Gastrocnemius medialis (tissue), 4 donors: Measurements from ENCODE around the gene ZBTB7B. TPM values are rescaled to one million over a fixed set of nuclear protein-coding genes. Genes with fewer than 3 reads are reported as not detected.

ENCODE experiments used
- ATAC-seq, 2 donors: fragments of 150-250 bp; one replicate each; pipeline ENCODE4 v1.9.1; 2016
- DNase-seq, 2 donors: peaks; one replicate each; pipeline ENCODE4 v3.0.0-alpha.2; 2019
- H3K27ac ChIP-seq, 4 donors: fragments of 200-600 bp; sonication (generic); 1 replicate in 1 of 4; 2 replicates in 3 of 4; pipeline ENCODE4 v1.5.1; 2016 to 2018; ENCODE audit warnings: mild to moderate bottlenecking in 2 of 4, moderate library complexity in 1 of 4
- H3K27me3 ChIP-seq, 3 donors: fragments of 200-600 bp; sonication (generic) in 2 of 3; 1 replicate in 1 of 3; 2 replicates in 2 of 3; pipeline versions ENCODE4 v1.5.1 to v1.6.0; 2016 to 2019; ENCODE audit warnings: mild to moderate bottlenecking in 1 of 3, moderate library complexity in 1 of 3
- H3K36me3 ChIP-seq, 2 donors: fragments of 200-600 bp; sonication (generic) in 1 of 2; one replicate each; pipeline ENCODE4 v1.5.1; 2017 to 2018
- H3K4me1 ChIP-seq, 2 donors: fragments of 200-600 bp; sonication (generic) in 1 of 2; one replicate each; pipeline ENCODE4 v1.5.1; 2016 to 2017; ENCODE audit warnings: mild to moderate bottlenecking in 2 of 2
- H3K4me3 ChIP-seq, 4 donors: fragments of 200-600 bp; sonication (generic) in 3 of 4; 1 replicate in 1 of 4; 2 replicates in 3 of 4; pipeline ENCODE4 v1.5.1; 2016 to 2019; ENCODE audit warnings: mild to moderate bottlenecking in 2 of 4
- H3K9me3 ChIP-seq, 3 donors: fragments of 200-600 bp; sonication (generic) in 2 of 3; 1 replicate in 1 of 3; 2 replicates in 2 of 3; pipeline ENCODE4 v1.5.1; 2016 to 2019
- CTCF ChIP-seq, 5 experiments: fragments of 450-650 bp in 3 of 5; fragments of 200-600 bp in 2 of 5; sonication (generic) in 2 of 5; IDR thresholded peaks in 4 of 5; conservative IDR thresholded peaks in 1 of 5; 1 replicate in 4 of 5; 2 replicates in 1 of 5; pipeline ENCODE4 v1.5.1; 2016 to 2019; ENCODE audit warnings: antibody characterized with exemption in 5 of 5, mild to moderate bottlenecking in 3 of 5, moderate library complexity in 3 of 5
- POLR2A ChIP-seq, 2 donors: fragments of 450-650 bp; IDR thresholded peaks; one replicate each; pipeline ENCODE4 v1.6.1; 2017; ENCODE audit warnings: antibody characterized with exemption in 2 of 2, mild to moderate bottlenecking in 2 of 2, moderate library complexity in 2 of 2
- in situ Hi-C, 4 donors: fragments of 200-750 bp; cut with MboI; loops; one replicate each; pipeline versions ENCODE4 v1.15.0 to v1.8.0; 2017; ENCODE audit warnings: low sequenced_read_pairs in 4 of 4
- intact Hi-C: fragments of 100-400 bp; cut with DNase I; formaldehyde crosslinking; loops from one replicate; pipeline ENCODE4 v1.15.1; 2023; ENCODE audit warnings: low total_unique reads
- total RNA-seq, 4 donors: library from RNA; depleted of rRNA; stranded (reverse); fragments of >200 nt; gene quantifications; one replicate each; pipeline versions ENCODE4 v1.1.0 to v1.2.3, GENCODE V29; 2016

Gene ZBTB7B
- total RNA-seq, 4 donors from 2014 or later: 61.3 to 100 (median 73.1) TPM

GRCh38 chr1:155030243-155030795, 27.7 kb downstream of the ZBTB7B start:
- H3K4me1 ChIP-seq: no peaks in the 10 kb centered on the region
- TF ChIP-seq CTCF (IDR thresholded peaks at IDR 0.05 in 4 of 5, conservative IDR thresholded peaks at IDR 0.05 in 1 of 5) (no peak), POLR2A (IDR thresholded peaks at IDR 0.05) (no peak)
- no peak overlapping the region for H3K27ac ChIP-seq
- in situ Hi-C loops: no loop called here
- no peaks in the 10 kb centered on the region for H3K27me3 ChIP-seq
- H3K4me3 ChIP-seq: no peak overlapping the region
- ATAC-seq (no peak), DNase-seq (no peak)
- H3K9me3 ChIP-seq: no peaks in the 10 kb centered on the region
- no peaks in the 10 kb centered on the region for H3K36me3 ChIP-seq
- intact Hi-C loops: no loop called here

GRCh38 chr1:155030899-155031298, 28.3 kb downstream of the ZBTB7B start:
- intact Hi-C loops (no loop called here), in situ Hi-C loops (no loop called here)
- no peak for DNase-seq
- no peaks in the 10 kb centered on the region for H3K9me3 ChIP-seq
- TF ChIP-seq CTCF (IDR thresholded peaks at IDR 0.05 in 4 of 5, conservative IDR thresholded peaks at IDR 0.05 in 1 of 5) (no peak), POLR2A (IDR thresholded peaks at IDR 0.05) (no peak)
- no peaks in the 10 kb centered on the region for H3K27me3 ChIP-seq
- no peak overlapping the region for H3K27ac ChIP-seq
- no peak overlapping the region for H3K4me3 ChIP-seq
- no peaks in the 10 kb centered on the region for H3K36me3 ChIP-seq
- no peak for ATAC-seq
- H3K4me1 ChIP-seq: no peaks in the 10 kb centered on the region

GRCh38 chr1:155032886-155033285, 30.3 kb downstream of the ZBTB7B start:
- ATAC-seq (no peak), DNase-seq (no peak)
- Histone ChIP-seq H3K4me1 (no peaks in the 10 kb centered on the region), H3K27me3 (no peaks in the 10 kb centered on the region), H3K9me3 (no peaks in the 10 kb centered on the region), H3K4me3 (no peak overlapping the region), H3K27ac (no peak overlapping the region), H3K36me3 (no peaks in the 10 kb centered on the region)
- intact Hi-C loops: no loop called here
- in situ Hi-C loops: no loop called here
- no peak for TF ChIP-seq CTCF (IDR thresholded peaks at IDR 0.05 in 4 of 5, conservative IDR thresholded peaks at IDR 0.05 in 1 of 5)
- no peak for TF ChIP-seq POLR2A (IDR thresholded peaks at IDR 0.05)

- DNase-seq: no peak
- no peak within 1 kb of the TSS for H3K4me3 ChIP-seq
- peaks cover 0 to 2% of the 10 kb centered on the region in 2 donors for H3K4me1 ChIP-seq
- H3K9me3 ChIP-seq: no peaks in the 10 kb centered on the region
- no peaks in the 10 kb centered on the region for H3K27me3 ChIP-seq
- no peaks in the 10 kb centered on the region for H3K36me3 ChIP-seq
- intact Hi-C loops (no loop called here), in situ Hi-C loops (no loop called here)
- H3K27ac ChIP-seq: no peak within 1 kb of the TSS
- no peak for TF ChIP-seq POLR2A (IDR thresholded peaks at IDR 0.05)
- no peak for TF ChIP-seq CTCF (IDR thresholded peaks at IDR 0.05 in 4 of 5, conservative IDR thresholded peaks at IDR 0.05 in 1 of 5)
- ATAC-seq: no peak
Measured at GRCh38 chr1:155033524-155033923, 30.9 kb downstream of the ZBTB7B start, which contains the start of the genes DCST1 and DCST2. DCST1 (plus strand) TSS chr1:155033824; CDS start chr1:155034037, 213 bp downstream. DCST2 (minus strand) TSS chr1:155033781; CDS start chr1:155033701, 80 bp downstream.
